Measurements from ENCODE around the gene SEC24B.

SEC24B gene

GRCh38 chr4:109571494-109571893, 137.9 kb downstream of the SEC24B start:
- H3K4me2 ChIP-seq (ENCODE audit: insufficient read depth, low read length), result no peak overlapping the region
- no peaks in the 10 kb centered on the region for H3K9me3 ChIP-seq (ENCODE audit: insufficient read depth, low read length, severe bottlenecking)
- no peaks in the 10 kb centered on the region for H3K36me3 ChIP-seq (ENCODE audit: insufficient read depth, low read length)
- H3K4me1 ChIP-seq (ENCODE audit: insufficient read depth, low read length), result peaks cover 8% of the 10 kb centered on the region; the same call in 1 of the 2 replicates
- peaks cover 85% of the 10 kb centered on the region for H3K79me2 ChIP-seq (ENCODE audit: insufficient read depth, low read length)
- DNase-seq (no peak), ATAC-seq (ENCODE audit: insufficient read depth, low read depth) (no peak)
- no peak for TF ChIP-seq EZH2 (IDR thresholded peaks at IDR 0.05; ENCODE audit: borderline replicate concordance, low read depth, low read length, severe bottlenecking)
- TF ChIP-seq, protein P1, sequence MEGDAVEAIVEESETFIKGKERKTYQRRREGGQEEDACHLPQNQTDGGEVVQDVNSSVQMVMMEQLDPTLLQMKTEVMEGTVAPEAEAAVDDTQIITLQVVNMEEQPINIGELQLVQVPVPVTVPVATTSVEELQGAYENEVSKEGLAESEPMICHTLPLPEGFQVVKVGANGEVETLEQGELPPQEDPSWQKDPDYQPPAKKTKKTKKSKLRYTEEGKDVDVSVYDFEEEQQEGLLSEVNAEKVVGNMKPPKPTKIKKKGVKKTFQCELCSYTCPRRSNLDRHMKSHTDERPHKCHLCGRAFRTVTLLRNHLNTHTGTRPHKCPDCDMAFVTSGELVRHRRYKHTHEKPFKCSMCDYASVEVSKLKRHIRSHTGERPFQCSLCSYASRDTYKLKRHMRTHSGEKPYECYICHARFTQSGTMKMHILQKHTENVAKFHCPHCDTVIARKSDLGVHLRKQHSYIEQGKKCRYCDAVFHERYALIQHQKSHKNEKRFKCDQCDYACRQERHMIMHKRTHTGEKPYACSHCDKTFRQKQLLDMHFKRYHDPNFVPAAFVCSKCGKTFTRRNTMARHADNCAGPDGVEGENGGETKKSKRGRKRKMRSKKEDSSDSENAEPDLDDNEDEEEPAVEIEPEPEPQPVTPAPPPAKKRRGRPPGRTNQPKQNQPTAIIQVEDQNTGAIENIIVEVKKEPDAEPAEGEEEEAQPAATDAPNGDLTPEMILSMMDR (IDR thresholded peaks at IDR 0.05; ENCODE audit: borderline replicate concordance, extremely low read depth, low read length, poor library complexity, severe bottlenecking), result no peak
- no peaks in the 10 kb centered on the region for H3K27me3 ChIP-seq (ENCODE audit: insufficient read depth, low read length, poor library complexity)
- H2AFZ ChIP-seq (ENCODE audit: low read depth, low read length), result no peak overlapping the region
- peaks cover 42% of the 10 kb centered on the region; the same call in 1 of the 2 replicates for H4K20me1 ChIP-seq (ENCODE audit: insufficient read depth, low read length)
- H3K4me3 ChIP-seq (ENCODE audit: low read depth in 1 of 2, low read length in 2 of 2), result no peak overlapping the region
- H3K9ac ChIP-seq (ENCODE audit: low read depth, low read length), result no peak overlapping the region
- no peak overlapping the region for H3K27ac ChIP-seq (ENCODE audit: low read length)

- H4K20me1 ChIP-seq (ENCODE audit: insufficient read depth, low read length), result peaks cover 42% of the 10 kb centered on the region; the same call in 1 of the 2 replicates
- no peak overlapping the region for H3K9ac ChIP-seq (ENCODE audit: low read depth, low read length)
- TF ChIP-seq EZH2 (IDR thresholded peaks at IDR 0.05; ENCODE audit: borderline replicate concordance, low read depth, low read length, severe bottlenecking), result no peak
- TF ChIP-seq, protein P1 (IDR thresholded peaks at IDR 0.05; ENCODE audit: borderline replicate concordance, extremely low read depth, low read length, poor library complexity, severe bottlenecking), result no peak
- H3K27me3 ChIP-seq (ENCODE audit: insufficient read depth, low read length, poor library complexity), result no peaks in the 10 kb centered on the region
- H3K79me2 ChIP-seq (ENCODE audit: insufficient read depth, low read length), result peaks cover 85% of the 10 kb centered on the region
- peaks cover 8% of the 10 kb centered on the region; the same call in 1 of the 2 replicates for H3K4me1 ChIP-seq (ENCODE audit: insufficient read depth, low read length)
- no peaks in the 10 kb centered on the region for H3K36me3 ChIP-seq (ENCODE audit: insufficient read depth, low read length)
- H3K4me3 ChIP-seq (ENCODE audit: low read depth in 1 of 2, low read length in 2 of 2), result no peak overlapping the region
- no peak overlapping the region for H2AFZ ChIP-seq (ENCODE audit: low read depth, low read length)
- no peak for DNase-seq
- no peak overlapping the region for H3K27ac ChIP-seq (ENCODE audit: low read length)
- H3K9me3 ChIP-seq (ENCODE audit: insufficient read depth, low read length, severe bottlenecking), result no peaks in the 10 kb centered on the region
- H3K4me2 ChIP-seq (ENCODE audit: insufficient read depth, low read length), result no peak overlapping the region
- ATAC-seq (ENCODE audit: insufficient read depth, low read depth), result no peak
Observed at GRCh38 chr4:109572154-109572553, 138.5 kb downstream of the SEC24B start.

DNA sequence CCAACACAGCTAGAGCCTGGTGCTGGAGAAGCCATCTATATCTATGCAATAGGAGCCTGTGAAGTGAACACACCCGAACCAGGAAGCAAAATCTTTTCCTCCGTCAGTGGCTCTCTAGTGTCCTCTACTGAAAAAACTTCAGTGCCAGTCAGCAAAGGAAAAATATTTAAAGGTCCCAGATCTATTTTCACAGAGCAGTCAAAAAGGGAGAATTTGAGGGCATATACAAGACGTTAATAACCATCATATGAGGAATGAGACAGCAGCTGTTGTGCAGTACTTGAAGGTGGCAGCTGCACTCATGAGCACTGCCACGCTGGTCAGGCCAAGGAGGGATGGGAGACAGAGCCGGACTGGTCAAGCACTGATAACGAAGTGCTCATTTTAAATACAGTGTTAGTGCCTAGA, 140.8 kb downstream of the SEC24B start:
- Histone ChIP-seq H3K4me3 (ENCODE audit: low read depth in 1 of 2, low read length in 2 of 2) (no peak overlapping the region), H3K9me3 (ENCODE audit: insufficient read depth, low read length, severe bottlenecking) (no peaks in the 10 kb centered on the region), H3K4me2 (ENCODE audit: insufficient read depth, low read length) (no peak overlapping the region), H3K9ac (ENCODE audit: low read depth, low read length) (no peak overlapping the region), H4K20me1 (ENCODE audit: insufficient read depth, low read length) (peaks cover 42% of the 10 kb centered on the region; the same call in 1 of the 2 replicates), H3K27me3 (ENCODE audit: insufficient read depth, low read length, poor library complexity) (no peaks in the 10 kb centered on the region), H3K36me3 (ENCODE audit: insufficient read depth, low read length) (peaks cover 3% of the 10 kb centered on the region; the same call in 1 of the 2 replicates), H3K79me2 (ENCODE audit: insufficient read depth, low read length) (peaks cover 89% of the 10 kb centered on the region), H3K27ac (ENCODE audit: low read length) (no peak overlapping the region), H2AFZ (ENCODE audit: low read depth, low read length) (no peak overlapping the region), H3K4me1 (ENCODE audit: insufficient read depth, low read length) (peaks cover 8% of the 10 kb centered on the region; the same call in 1 of the 2 replicates)
- ATAC-seq (ENCODE audit: insufficient read depth, low read depth) (peak; percentile 41; the same call in 2 of the 3 replicates), DNase-seq (no peak)
- TF ChIP-seq, protein P1 (IDR thresholded peaks at IDR 0.05; ENCODE audit: borderline replicate concordance, extremely low read depth, low read length, poor library complexity, severe bottlenecking), result peak; percentile 28
- no peak for TF ChIP-seq EZH2 (IDR thresholded peaks at IDR 0.05; ENCODE audit: borderline replicate concordance, low read depth, low read length, severe bottlenecking)

All from DND-41 (cell line).